ENCODE results near the gene TTC7B. TPM values are rescaled to one million over a fixed set of nuclear protein-coding genes. Genes with fewer than 3 reads are reported as not detected.

The TTC7B gene
- total and polyA plus RNA-seq, 9 of the 15 experiments (the other 6 are each of a cell fraction or from before 2014, with no cell fraction given) = 2.2 to 77.2 (median 36.7) TPM

DNA sequence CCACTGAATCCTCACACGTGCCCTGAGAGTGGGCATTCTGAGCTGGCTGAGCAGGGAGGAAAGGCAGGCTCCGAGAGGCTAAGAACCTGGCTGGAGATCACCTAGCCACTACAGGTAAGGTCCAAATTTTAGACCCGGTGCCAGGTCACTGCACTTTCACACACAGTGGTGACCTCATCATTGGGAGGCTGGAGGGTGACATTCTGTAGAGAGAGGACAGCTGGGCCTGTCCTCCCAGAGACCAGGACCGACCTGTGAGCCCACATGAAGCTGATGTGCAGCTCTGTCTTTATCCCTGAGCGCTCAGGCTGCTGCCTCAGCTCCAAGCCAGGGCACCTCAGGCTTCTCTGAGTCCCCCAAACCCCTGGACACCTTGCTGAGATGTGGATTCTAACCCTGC, 4.1 kb downstream of the TTC7B start:
- Histone ChIP-seq H3K27ac (ENCODE audit: extremely low read depth, low read depth, low read length) (no peak overlapping the region), H3K36me3 (ENCODE audit: control insufficient read depth, insufficient read depth, low read length) (peaks cover 5% of the 10 kb centered on the region; the same call in 1 of the 3 replicates), H3K9me1 (ENCODE audit: control insufficient read depth, insufficient read depth, low read length) (no peaks in the 10 kb centered on the region), H3K79me2 (ENCODE audit: control insufficient read depth, insufficient read depth, low read length) (peaks cover 89% of the 10 kb centered on the region), H3K4me2 (ENCODE audit: insufficient read depth, low read length) (no peak overlapping the region), H3K27me3 (ENCODE audit: control insufficient read depth in 2 of 2, insufficient read depth in 2 of 2, low read length in 2 of 2) (no peaks in the 10 kb centered on the region), H3K4me1 (replicated peaks in 1 of 2; ENCODE audit: control insufficient read depth in 2 of 2, insufficient read depth in 2 of 2, low read length in 2 of 2) (peaks cover 42 to 50% of the 10 kb centered on the region in 2 experiments), H2AFZ (ENCODE audit: low read depth, low read length) (no peak overlapping the region), H3K9ac (ENCODE audit: insufficient read depth in 1 of 2, low read depth in 2 of 2, low read length in 2 of 2) (peak overlapping the region in 1 of 2 experiments; percentile 77; a peak in 2 of 4 replicates), H3K9me3 (replicated peaks; ENCODE audit: control insufficient read depth, insufficient read depth, low read depth, low read length) (no peaks in the 10 kb centered on the region), H4K20me1 (replicated peaks; ENCODE audit: control insufficient read depth, insufficient read depth, low read length) (no peaks in the 10 kb centered on the region), H3K4me3 (no peak overlapping the region)
- WGBS (ENCODE audit: insufficient coverage, low coverage, missing lambda C conversion rate) = 60% methylated on average over 3 of the region's 5 CpGs
- ATAC-seq (no peak), FAIRE-seq (no peak), DNase-seq (ENCODE audit: extremely low read depth in 1 of 4, low spot score in 3 of 4) (no peak)
- intact Hi-C loops (cut with micrococcal nuclease) = no loop called here
- in situ Hi-C loops (cut with MboI) = no loop called here
- ChIA-PET CTCF (ENCODE audit: low intra/inter-chr PET ratio) (no interaction called here), POLR2A (interaction anchor here (0.6 kb wide), 2 partner anchors 16 to 38 kb away, joined by 3 read pairs; no protein-coding TSS in a partner anchor)
- no TSS peak for BruUV-seq (replicated peaks)
- TF ChIP-seq ATF3 (IDR thresholded peaks at IDR 0.05) (peak; percentile 25; the same call in 1 of the 2 replicates), ATF3 (CRISPR knock-in tag; conservative IDR thresholded peaks at IDR 0.05) (no peak), GABPB2 (CRISPR knock-in tag; conservative IDR thresholded peaks at IDR 0.05) (no peak)

DNA sequence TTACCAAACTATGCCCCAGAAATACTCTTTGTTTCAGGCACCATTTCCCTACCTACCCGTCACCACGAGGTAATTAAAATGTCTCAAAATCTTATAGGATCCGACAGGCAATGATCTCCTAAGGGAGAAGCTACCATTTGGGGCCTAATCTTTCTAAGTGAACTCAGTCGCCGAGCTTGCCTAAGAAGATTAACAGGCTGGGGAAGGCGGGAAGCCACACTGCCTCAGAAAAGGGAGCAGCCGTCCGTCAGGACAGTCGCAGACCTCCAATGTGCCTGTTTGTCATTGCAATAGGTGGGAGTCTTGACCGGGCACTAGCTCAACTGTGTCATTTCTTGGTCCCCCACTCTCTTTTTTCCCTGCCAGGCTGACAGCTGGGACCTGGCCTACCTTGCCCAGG, 4.6 kb downstream of the TTC7B start:
- no peak overlapping the region for H3K4me2 ChIP-seq (ENCODE audit: insufficient read depth, low read length)
- no peak overlapping the region for H3K4me3 ChIP-seq
- no TSS peak for BruUV-seq (replicated peaks)
- no peak overlapping the region for H3K27ac ChIP-seq (ENCODE audit: extremely low read depth, low read depth, low read length)
- peaks cover 94% of the 10 kb centered on the region for H3K79me2 ChIP-seq (ENCODE audit: control insufficient read depth, insufficient read depth, low read length)
- H3K4me1 ChIP-seq (replicated peaks in 1 of 2; ENCODE audit: control insufficient read depth in 2 of 2, insufficient read depth in 2 of 2, low read length in 2 of 2) = peaks cover 40 to 55% of the 10 kb centered on the region in 2 experiments
- H2AFZ ChIP-seq (ENCODE audit: low read depth, low read length) = no peak overlapping the region
- in situ Hi-C loops (cut with MboI) (no loop called here), intact Hi-C loops (cut with micrococcal nuclease) (no loop called here)
- CTCF ChIA-PET (ENCODE audit: low intra/inter-chr PET ratio) = no interaction called here
- FAIRE-seq (no peak), DNase-seq (ENCODE audit: extremely low read depth in 1 of 4, low spot score in 3 of 4) (no peak), ATAC-seq (no peak)
- H4K20me1 ChIP-seq (replicated peaks; ENCODE audit: control insufficient read depth, insufficient read depth, low read length) = no peaks in the 10 kb centered on the region
- 62% methylated on average over 3 of the region's 10 CpGs for WGBS (ENCODE audit: insufficient coverage, low coverage, missing lambda C conversion rate)
- POLR2A ChIA-PET = interaction anchor here (0.6 to 1.3 kb wide), 3 partner anchors 10 to 38 kb away, joined by 3 to 5 read pairs (median 3); no protein-coding TSS in a partner anchor
- H3K9me1 ChIP-seq (ENCODE audit: control insufficient read depth, insufficient read depth, low read length) = no peaks in the 10 kb centered on the region
- H3K27me3 ChIP-seq (ENCODE audit: control insufficient read depth in 2 of 2, insufficient read depth in 2 of 2, low read length in 2 of 2) = no peaks in the 10 kb centered on the region
- no peaks in the 10 kb centered on the region for H3K9me3 ChIP-seq (replicated peaks; ENCODE audit: control insufficient read depth, insufficient read depth, low read depth, low read length)
- H3K9ac ChIP-seq (ENCODE audit: insufficient read depth in 1 of 2, low read depth in 2 of 2, low read length in 2 of 2) = peak overlapping the region in 1 of 2 experiments; percentile 60; a peak in 1 of 4 replicates
- peaks cover 5% of the 10 kb centered on the region; the same call in 1 of the 3 replicates for H3K36me3 ChIP-seq (ENCODE audit: control insufficient read depth, insufficient read depth, low read length)
- TF ChIP-seq ZNF324 (CRISPR knock-in tag; IDR thresholded peaks at IDR 0.05) = no peak
- TF ChIP-seq DEAF1 (CRISPR knock-in tag; IDR thresholded peaks at IDR 0.05) = no peak
- TF ChIP-seq TBP (optimal IDR thresholded peaks at IDR 0.05; ENCODE audit: low read depth, low read length) = no peak
- TF ChIP-seq XRCC3 (IDR thresholded peaks at IDR 0.05) = no peak
- no peak for TF ChIP-seq KLF1 (tag; IDR thresholded peaks at IDR 0.05)
- TF ChIP-seq DNMT1 (IDR thresholded peaks at IDR 0.05) = no peak
- TF ChIP-seq, protein P1, sequence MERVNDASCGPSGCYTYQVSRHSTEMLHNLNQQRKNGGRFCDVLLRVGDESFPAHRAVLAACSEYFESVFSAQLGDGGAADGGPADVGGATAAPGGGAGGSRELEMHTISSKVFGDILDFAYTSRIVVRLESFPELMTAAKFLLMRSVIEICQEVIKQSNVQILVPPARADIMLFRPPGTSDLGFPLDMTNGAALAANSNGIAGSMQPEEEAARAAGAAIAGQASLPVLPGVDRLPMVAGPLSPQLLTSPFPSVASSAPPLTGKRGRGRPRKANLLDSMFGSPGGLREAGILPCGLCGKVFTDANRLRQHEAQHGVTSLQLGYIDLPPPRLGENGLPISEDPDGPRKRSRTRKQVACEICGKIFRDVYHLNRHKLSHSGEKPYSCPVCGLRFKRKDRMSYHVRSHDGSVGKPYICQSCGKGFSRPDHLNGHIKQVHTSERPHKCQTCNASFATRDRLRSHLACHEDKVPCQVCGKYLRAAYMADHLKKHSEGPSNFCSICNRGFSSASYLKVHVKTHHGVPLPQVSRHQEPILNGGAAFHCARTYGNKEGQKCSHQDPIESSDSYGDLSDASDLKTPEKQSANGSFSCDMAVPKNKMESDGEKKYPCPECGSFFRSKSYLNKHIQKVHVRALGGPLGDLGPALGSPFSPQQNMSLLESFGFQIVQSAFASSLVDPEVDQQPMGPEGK (CRISPR knock-in tag; IDR thresholded peaks at IDR 0.05; ENCODE audit: borderline replicate concordance) = no peak

Data from K562 (cell line).